ENCODE data around the gene OR2T29. TPM values are rescaled to one million over a fixed set of nuclear protein-coding genes. Genes with fewer than 3 reads are reported as not detected.
"Not testable (repeated sequence)": the region's sequence is repeated elsewhere in the genome, so short reads cannot be mapped to it uniquely, and the experiment has no call there.

The OR2T29 gene, protein sequence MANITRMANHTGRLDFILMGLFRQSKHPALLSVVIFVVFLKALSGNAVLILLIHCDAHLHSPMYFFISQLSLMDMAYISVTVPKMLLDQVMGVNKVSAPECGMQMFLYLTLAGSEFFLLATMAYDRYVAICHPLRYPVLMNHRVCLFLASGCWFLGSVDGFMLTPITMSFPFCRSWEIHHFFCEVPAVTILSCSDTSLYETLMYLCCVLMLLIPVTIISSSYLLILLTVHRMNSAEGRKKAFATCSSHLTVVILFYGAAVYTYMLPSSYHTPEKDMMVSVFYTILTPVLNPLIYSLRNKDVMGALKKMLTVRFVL
- not detected for total RNA-seq

DNA sequence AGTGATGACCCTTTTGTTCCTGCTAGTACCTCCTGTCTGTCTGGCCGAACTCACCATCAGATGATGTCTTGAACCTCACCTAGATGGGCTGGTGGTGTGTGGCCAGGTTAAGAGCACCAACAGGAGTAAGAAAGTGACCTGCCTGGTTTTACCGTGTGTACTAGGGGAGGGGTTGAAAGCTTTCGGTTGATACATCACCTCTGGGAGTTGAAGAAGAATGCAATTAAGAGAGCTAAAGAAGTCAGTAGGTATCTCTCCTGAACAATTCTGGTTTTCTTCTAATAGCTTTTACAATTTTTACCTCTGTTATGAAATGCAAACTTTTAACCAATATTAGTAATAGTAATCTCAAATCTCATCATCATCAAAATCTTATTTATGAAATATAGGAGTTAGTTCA lies at the start of gene OR2T29:
TSS of gene OR2T29 (minus strand) at position 101 of the 400 bp plus-strand sequence. CDS start 3,281 bp downstream, outside the sequence.
- H3K27me3 Mint-ChIP-seq (ENCODE audit: low read depth); DNase-seq; H3K4me3 Mint-ChIP-seq; H3K4me1 Mint-ChIP-seq (ENCODE audit: low read depth); H3K27ac Mint-ChIP-seq; ATAC-seq (replicated peaks in 1 of 2); H3K36me3 Mint-ChIP-seq (ENCODE audit: insufficient read depth in 2 of 2); H3K9me3 Mint-ChIP-seq: not testable (repeated sequence)

DNA sequence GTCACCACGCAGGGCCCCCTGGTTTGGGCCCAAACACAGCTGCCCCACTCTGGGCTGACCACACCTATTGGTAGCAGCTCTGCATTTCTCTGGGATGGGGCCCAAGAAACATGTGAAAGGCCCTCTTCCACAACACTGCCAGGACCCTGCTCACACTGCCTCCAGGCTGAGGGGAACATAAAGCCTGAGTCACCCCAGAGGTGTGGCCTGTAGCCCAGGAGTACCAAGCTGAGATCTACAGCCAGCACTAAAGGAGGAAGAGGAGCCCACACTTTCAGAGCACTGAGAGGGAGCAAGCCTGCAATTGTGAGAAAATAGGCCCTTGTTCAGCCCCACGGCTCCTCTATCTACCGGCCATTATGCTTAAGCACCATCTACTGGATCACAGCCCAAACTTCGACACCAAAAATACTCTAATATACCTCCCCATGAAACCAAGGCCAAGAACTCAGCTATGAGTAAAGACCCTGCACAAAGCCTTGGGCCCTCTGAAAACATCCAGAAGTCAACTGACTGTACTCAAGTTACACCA lies 49.4 kb upstream of the OR2T29 start:
- DNase-seq (peak in 1 of 2 donors; percentile 29), ATAC-seq (replicated peaks in 1 of 2) (peak; percentile 83 to 87)
- Mint-ChIP-seq H3K27me3 (ENCODE audit: low read depth) (no peaks in the 10 kb centered on the region), H3K36me3 (ENCODE audit: insufficient read depth in 2 of 2) (peaks cover 2% of the 10 kb centered on the region in 2 donors), H3K4me1 (ENCODE audit: low read depth) (peaks cover 41% of the 10 kb centered on the region), H3K9me3 (no peaks in the 10 kb centered on the region), H3K4me3 (no peak overlapping the region), H3K27ac (no peak overlapping the region)

DNA sequence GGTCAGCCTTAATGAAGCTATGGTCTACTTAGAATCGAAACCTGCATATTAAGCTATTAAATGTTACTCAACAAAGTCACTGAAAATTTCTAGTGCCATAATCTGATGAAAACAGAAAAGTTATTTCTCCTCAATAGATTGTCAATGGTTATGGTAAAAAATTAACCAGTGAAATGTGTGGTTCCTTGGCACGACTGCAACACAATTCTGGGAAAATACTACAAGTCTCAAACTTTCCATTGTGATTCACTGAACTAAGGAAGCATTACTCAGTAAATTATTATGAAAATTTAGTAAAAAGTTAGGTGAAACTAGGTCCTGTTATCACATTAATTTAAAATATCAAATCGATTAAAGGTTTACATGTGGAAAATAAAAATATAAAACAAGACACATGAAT lies 47.7 kb upstream of the OR2T29 start:
- H3K27ac Mint-ChIP-seq, result no peak overlapping the region
- DNase-seq (no peak), ATAC-seq (replicated peaks in 1 of 2) (no peak)
- H3K9me3 Mint-ChIP-seq, result no peaks in the 10 kb centered on the region
- H3K36me3 Mint-ChIP-seq (ENCODE audit: insufficient read depth in 2 of 2), result peaks cover 2% of the 10 kb centered on the region in 2 donors
- H3K4me3 Mint-ChIP-seq, result no peak overlapping the region
- H3K27me3 Mint-ChIP-seq (ENCODE audit: low read depth), result no peaks in the 10 kb centered on the region
- H3K4me1 Mint-ChIP-seq (ENCODE audit: low read depth), result peaks cover 41% of the 10 kb centered on the region

DNA sequence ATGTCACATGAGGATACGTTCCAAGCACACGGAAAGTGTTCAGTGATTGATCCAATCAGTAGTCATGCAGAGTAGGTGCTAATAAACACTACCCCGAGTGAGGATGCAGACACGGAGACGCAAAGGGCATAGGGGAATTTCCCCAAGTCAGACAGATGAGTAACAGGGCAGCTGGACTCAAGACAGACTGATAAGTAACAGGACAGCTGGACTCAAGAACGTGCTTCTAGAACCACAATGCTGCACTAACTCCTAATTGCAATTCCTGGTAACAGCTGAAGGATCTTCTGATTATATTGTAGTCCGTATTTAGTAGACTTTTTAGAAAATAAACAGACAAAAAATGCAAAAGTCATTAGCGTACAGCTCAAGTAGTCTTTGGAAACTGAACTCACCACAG lies 36.8 kb upstream of the OR2T29 start:
- Mint-ChIP-seq H3K4me1 (ENCODE audit: low read depth) (peaks cover 8% of the 10 kb centered on the region), H3K27me3 (ENCODE audit: low read depth) (no peaks in the 10 kb centered on the region), H3K36me3 (ENCODE audit: insufficient read depth in 2 of 2) (no peaks in the 10 kb centered on the region), H3K9me3 (peaks cover 7 to 8% of the 10 kb centered on the region in 2 donors), H3K27ac (no peak overlapping the region), H3K4me3 (no peak overlapping the region)
- ATAC-seq (replicated peaks in 1 of 2) (no peak), DNase-seq (no peak)

DNA sequence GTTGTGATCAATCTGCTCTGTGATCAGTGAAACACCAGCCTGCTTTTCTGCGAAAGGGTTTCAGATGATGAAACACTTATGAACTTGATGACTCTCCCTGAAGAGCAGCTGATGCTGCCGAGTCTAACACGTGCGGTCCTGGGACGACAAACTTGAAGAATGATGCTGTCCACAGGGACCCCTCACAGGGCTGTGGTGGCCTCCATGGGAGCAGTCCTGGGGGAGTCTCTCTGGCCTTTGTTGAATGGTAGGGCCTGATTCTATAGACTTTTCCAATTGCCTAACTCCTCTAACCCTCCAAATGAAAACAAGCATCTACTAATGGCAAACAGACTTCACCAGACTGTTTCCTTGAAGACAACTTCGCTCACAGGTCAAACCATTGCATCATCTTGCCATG lies 35.0 kb upstream of the OR2T29 start, which contains the start of gene OR2T10:
TSS of gene OR2T10 (minus strand) at position 112 of the 400 bp plus-strand sequence. CDS start 3,932 bp downstream, outside the sequence.
- no peaks in the 10 kb centered on the region for H3K36me3 Mint-ChIP-seq (ENCODE audit: insufficient read depth in 2 of 2)
- H3K27me3 Mint-ChIP-seq (ENCODE audit: low read depth), result no peaks in the 10 kb centered on the region
- ATAC-seq (replicated peaks in 1 of 2) (no peak), DNase-seq (no peak)
- H3K4me1 Mint-ChIP-seq (ENCODE audit: low read depth), result peaks cover 8% of the 10 kb centered on the region
- H3K27ac Mint-ChIP-seq, result no peak within 1 kb of the TSS
- H3K4me3 Mint-ChIP-seq, result no peak within 1 kb of the TSS
- peaks cover 4 to 5% of the 10 kb centered on the region in 2 donors for H3K9me3 Mint-ChIP-seq

DNA sequence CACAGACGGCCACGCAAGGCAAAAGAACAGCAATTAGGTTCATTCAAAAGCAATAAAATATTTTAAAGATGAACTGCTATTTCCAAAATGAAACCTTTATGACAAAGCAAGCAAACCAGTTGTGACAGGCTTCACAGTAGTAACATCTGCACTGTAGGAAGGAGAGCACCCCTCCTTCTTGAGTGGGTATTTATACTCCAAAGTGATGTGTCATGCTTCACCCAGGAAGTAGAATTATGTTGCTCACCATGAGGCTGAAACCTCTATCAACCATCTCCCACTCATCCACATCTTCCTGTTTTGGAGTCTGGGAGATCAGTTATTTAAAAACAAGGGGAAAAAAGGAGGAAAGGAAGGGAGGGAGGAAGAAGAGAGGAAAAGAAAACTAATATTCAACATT lies 34.0 kb upstream of the OR2T29 start:
- H3K4me3 Mint-ChIP-seq, result no peak overlapping the region
- ATAC-seq (replicated peaks in 1 of 2) (peak; percentile 54 to 84), DNase-seq (no peak)
- peaks cover 8% of the 10 kb centered on the region for H3K4me1 Mint-ChIP-seq (ENCODE audit: low read depth)
- H3K27ac Mint-ChIP-seq, result no peak overlapping the region
- no peaks in the 10 kb centered on the region for H3K36me3 Mint-ChIP-seq (ENCODE audit: insufficient read depth in 2 of 2)
- H3K27me3 Mint-ChIP-seq (ENCODE audit: low read depth), result no peaks in the 10 kb centered on the region
- no peaks in the 10 kb centered on the region for H3K9me3 Mint-ChIP-seq

DNA sequence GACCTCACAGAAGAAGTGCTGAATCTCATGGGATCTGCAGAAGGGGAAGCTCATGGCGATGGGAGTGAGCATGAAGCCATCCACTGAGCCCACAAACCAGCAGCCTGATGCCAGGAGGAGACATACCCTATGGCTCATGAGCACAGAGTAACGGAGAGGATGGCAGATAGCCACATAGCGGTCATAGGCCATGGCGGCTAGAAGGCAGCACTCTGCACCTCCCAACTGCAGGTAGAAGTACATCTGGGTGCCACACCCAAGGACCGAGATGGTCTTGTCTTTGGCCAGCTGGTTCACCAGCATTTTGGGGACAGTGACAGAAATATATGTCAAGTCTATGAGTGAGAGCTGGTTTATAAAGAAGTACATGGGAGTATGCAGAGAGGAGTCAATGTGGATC lies 30.7 kb upstream of the OR2T29 start:
- no peaks in the 10 kb centered on the region for H3K9me3 Mint-ChIP-seq

DNA sequence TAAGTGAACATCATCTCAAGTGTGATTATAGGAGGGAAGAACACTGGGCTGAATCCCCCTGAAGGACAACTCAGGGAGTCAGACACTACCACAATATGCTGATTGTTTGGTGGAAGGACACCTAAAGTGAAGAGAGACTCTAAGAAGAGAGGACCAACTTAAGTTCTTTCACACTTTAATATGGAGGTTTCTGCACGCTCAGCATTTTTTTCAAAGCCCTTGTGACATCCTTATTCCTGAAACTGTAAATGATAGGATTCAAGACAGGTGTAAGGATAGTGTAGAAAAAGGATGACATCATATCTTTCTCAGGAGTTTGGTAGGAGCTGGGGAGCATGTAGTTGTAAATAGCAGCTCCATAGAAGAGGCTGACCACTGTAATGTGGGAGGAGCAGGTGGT lies 30.1 kb upstream of the OR2T29 start:
- H3K4me3 Mint-ChIP-seq, result no peak overlapping the region
- H3K36me3 Mint-ChIP-seq (ENCODE audit: insufficient read depth in 2 of 2), result no peaks in the 10 kb centered on the region
- DNase-seq, result no peak
- H3K27me3 Mint-ChIP-seq (ENCODE audit: low read depth), result no peaks in the 10 kb centered on the region
- ATAC-seq (replicated peaks in 1 of 2), result no peak
- H3K4me1 Mint-ChIP-seq (ENCODE audit: low read depth), result peaks cover 8% of the 10 kb centered on the region
- no peaks in the 10 kb centered on the region for H3K9me3 Mint-ChIP-seq
- no peak overlapping the region for H3K27ac Mint-ChIP-seq

More for the DNA sequence above, 30.7 kb upstream of the OR2T29 start:
- no peak for DNase-seq
- Mint-ChIP-seq H3K4me1 (ENCODE audit: low read depth) (peaks cover 8% of the 10 kb centered on the region), H3K27me3 (ENCODE audit: low read depth) (no peaks in the 10 kb centered on the region), H3K36me3 (ENCODE audit: insufficient read depth in 2 of 2) (no peaks in the 10 kb centered on the region), H3K4me3 (no peak overlapping the region), H3K27ac (no peak overlapping the region)
- no peak for ATAC-seq (replicated peaks in 1 of 2)

DNA sequence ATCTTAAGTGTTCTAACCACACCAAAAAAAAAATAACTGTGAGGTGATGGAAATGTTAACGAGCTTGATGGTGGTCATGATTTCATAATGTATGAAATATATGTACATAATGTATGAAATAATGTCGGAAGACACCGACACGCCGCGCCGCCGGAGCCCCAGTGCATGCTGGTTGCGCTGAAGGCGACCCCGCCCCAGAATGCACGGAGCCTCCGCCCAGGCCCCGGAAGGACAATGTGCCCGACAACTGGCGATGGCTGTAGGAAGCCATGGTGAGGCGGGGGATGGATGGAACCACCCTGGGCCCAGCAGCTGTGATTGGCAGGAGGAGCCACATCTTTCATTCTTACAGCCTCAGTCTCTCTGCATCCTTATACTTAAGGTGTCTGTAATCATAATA lies 27.5 kb upstream of the OR2T29 start:
- Mint-ChIP-seq H3K27me3 (ENCODE audit: low read depth) (peaks cover 6% of the 10 kb centered on the region), H3K9me3 (peaks cover 0 to 2% of the 10 kb centered on the region in 2 donors), H3K36me3 (ENCODE audit: insufficient read depth in 2 of 2) (no peaks in the 10 kb centered on the region), H3K27ac (no peak overlapping the region), H3K4me3 (no peak overlapping the region), H3K4me1 (ENCODE audit: low read depth) (no peaks in the 10 kb centered on the region)
- no peak for DNase-seq
- ATAC-seq (replicated peaks in 1 of 2), result no peak

DNA sequence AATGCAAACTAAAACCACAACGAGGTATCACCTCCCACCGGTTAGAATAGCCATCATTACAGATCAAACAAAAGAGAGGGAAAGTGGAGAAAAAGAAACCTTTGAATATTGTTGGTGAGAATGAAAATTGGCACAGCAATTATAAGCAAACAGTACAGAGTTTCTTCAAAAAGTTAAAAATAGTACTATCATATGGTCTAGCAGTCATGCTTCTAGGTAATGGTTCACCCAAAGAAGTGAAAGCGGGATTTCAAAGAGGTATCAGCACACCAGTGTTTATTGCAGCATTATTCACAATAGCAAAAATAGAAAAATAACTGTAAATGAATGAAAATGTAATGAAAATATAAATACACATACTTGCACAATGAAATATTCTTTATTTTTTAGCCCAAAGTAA lies 26.8 kb upstream of the OR2T29 start:
- Mint-ChIP-seq H3K27ac (no peak overlapping the region), H3K27me3 (ENCODE audit: low read depth) (peaks cover 6% of the 10 kb centered on the region), H3K4me3 (no peak overlapping the region), H3K9me3 (peaks cover 2% of the 10 kb centered on the region in 2 donors), H3K4me1 (ENCODE audit: low read depth) (peaks cover 4% of the 10 kb centered on the region), H3K36me3 (ENCODE audit: insufficient read depth in 2 of 2) (no peaks in the 10 kb centered on the region)
- DNase-seq (no peak), ATAC-seq (replicated peaks in 1 of 2) (no peak)

DNA sequence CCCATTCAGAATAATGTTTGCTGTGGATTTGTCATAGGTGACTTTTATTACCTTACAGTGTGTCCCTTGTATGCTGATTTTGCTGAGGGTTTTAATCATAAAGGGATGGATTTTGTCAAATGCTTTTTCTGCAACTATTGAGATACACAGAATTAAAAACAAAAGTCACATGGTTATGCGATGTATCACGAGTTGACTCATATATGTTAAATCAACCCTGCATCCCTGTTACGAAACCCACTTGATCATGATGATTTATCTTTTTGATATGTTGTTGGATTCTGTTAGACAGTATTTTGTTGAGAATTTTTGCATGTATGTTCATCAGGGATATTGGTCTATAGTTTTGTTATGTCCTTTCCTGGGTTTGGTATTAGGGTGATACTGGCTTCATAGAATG lies 22.7 kb upstream of the OR2T29 start:
- Mint-ChIP-seq H3K36me3 (ENCODE audit: insufficient read depth in 2 of 2) (no peaks in the 10 kb centered on the region), H3K9me3 (peaks cover 2 to 4% of the 10 kb centered on the region in 2 donors), H3K4me3 (peak overlapping the region in 1 of 2 donors; percentile 12), H3K27me3 (ENCODE audit: low read depth) (peaks cover 6% of the 10 kb centered on the region), H3K27ac (no peak overlapping the region), H3K4me1 (ENCODE audit: low read depth) (peaks cover 6% of the 10 kb centered on the region)
- ATAC-seq (replicated peaks in 1 of 2), result peak in 1 of 2 donors; percentile 28
- DNase-seq, result no peak

DNA sequence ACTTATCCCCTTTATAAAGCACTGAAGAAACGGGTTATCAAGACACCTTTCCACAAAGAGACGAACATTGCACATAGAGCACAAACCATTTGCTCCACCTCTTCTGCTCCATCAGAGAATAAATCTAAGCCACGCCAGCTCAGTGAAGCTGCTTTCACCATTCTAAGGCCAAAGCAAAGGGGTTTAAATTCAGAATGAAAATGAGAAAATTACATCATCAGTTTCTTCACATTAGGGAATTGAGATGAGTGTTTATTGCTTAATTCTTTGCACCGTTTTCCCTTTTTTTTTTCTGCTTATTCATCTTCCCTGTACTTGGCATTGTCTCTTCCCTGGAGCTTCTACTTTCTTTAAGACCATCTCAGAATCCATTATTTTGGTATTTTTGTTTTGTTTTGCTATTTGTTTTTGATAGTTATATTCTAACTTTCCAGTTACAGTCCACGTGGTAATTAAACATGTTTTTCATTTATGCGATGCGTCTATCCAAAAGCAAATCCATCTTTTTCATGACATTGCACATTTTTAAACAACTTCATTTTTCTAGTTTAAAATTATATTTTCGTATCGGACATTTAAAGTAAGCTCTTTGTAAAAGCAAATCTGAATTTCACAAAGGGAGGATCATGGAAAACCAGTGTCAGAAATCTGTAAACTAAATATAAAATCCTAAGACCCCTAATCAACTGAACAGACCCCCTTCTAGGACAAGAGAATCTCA lies 13.8 kb upstream of the OR2T29 start:
- peaks cover 2 to 3% of the 10 kb centered on the region in 2 donors for H3K9me3 Mint-ChIP-seq
- no peaks in the 10 kb centered on the region for H3K27me3 Mint-ChIP-seq (ENCODE audit: low read depth)
- peaks cover 10% of the 10 kb centered on the region for H3K4me1 Mint-ChIP-seq (ENCODE audit: low read depth)
- DNase-seq (no peak), ATAC-seq (replicated peaks in 1 of 2) (peak; percentile 45)
- H3K27ac Mint-ChIP-seq, result no peak overlapping the region
- no peaks in the 10 kb centered on the region for H3K36me3 Mint-ChIP-seq (ENCODE audit: insufficient read depth in 2 of 2)
- peak overlapping the region in 1 of 2 donors; percentile 23 for H3K4me3 Mint-ChIP-seq

DNA sequence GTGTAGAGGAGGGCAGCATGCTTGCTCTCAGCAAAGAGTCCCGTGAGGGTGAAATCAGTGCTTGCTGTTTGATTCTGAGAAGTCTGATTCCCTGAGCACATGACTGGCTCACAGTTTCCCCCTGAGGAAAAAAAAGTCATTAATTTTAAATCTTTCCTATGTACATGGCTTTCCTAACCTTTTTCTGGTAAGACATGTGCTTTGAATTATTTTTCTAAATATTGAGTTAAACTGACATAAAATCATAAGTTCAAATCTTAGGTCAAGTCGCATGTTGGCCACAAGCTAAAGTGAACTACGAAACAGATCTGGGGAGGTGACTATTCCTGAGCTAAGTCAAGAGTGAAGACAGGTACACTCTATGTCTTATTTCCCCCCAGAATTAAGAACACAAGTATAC lies 12.1 kb upstream of the OR2T29 start, which contains the start of gene OR2T34:
TSS of gene OR2T34 (minus strand) at position 101 of the 400 bp plus-strand sequence. CDS start at position 101, 0 bp downstream.
- DNase-seq; H3K36me3 Mint-ChIP-seq (ENCODE audit: insufficient read depth in 2 of 2); H3K4me3 Mint-ChIP-seq; H3K27me3 Mint-ChIP-seq (ENCODE audit: low read depth); ATAC-seq (replicated peaks in 1 of 2); H3K4me1 Mint-ChIP-seq (ENCODE audit: low read depth); H3K27ac Mint-ChIP-seq; H3K9me3 Mint-ChIP-seq: not testable (repeated sequence)

All from activated T-cell treated with anti-CD3 and anti-CD28 coated beads, Interleukin-2, amount 50 U/mL, for 72 hours (primary cell).